GM23338 (cell line): ENCODE results near the gene GALNT7. TPM values are rescaled to one million over a fixed set of nuclear protein-coding genes. Genes with fewer than 3 reads are reported as not detected.

Source experiments
- ATAC-seq: fragments of 200-7000 bp; cut with Tn5 transposase; 3 replicates; pipeline ENCODE4 v1.9.1; 2020
- DNase-seq: peaks from one replicate; pipeline ENCODE4 v3.0.0-alpha.2; 2015; ENCODE audit warnings: low spot score
- H2AFZ ChIP-seq: fragments of 200-600 bp; sonication (generic); 2 replicates; pipeline ENCODE4 v1.8.0; 2016; ENCODE audit warnings: antibody characterized with exemption, mild to moderate bottlenecking, moderate library complexity
- H3F3A ChIP-seq: fragments of 200-600 bp; sonication (generic); replicated peaks from 2 replicates; pipeline ENCODE4 v1.8.0; 2017; ENCODE audit warnings: antibody characterized with exemption, mixed run types, low read depth
- H3K27ac ChIP-seq: fragments of 200-600 bp; sonication (generic); 2 replicates; pipeline ENCODE4 v1.6.1; 2016; ENCODE audit warnings: low read depth
- H3K27me3 ChIP-seq: fragments of 200-600 bp; sonication (generic); 2 replicates; pipeline ENCODE4 v1.8.0; 2016; ENCODE audit warnings: mild to moderate bottlenecking, mixed run types, moderate library complexity; ENCODE audit not compliant: insufficient read depth
- H3K36me3 ChIP-seq: fragments of 200-600 bp; sonication (generic); 2 replicates; pipeline ENCODE4 v1.8.0; 2016; ENCODE audit warnings: mild to moderate bottlenecking; ENCODE audit not compliant: insufficient read depth
- H3K4me1 ChIP-seq: fragments of 200-600 bp; sonication (generic); 2 replicates; pipeline ENCODE4 v1.8.0; 2016; ENCODE audit warnings: mild to moderate bottlenecking, moderate library complexity; ENCODE audit not compliant: insufficient read depth
- H3K4me2 ChIP-seq: fragments of 200-600 bp; sonication (generic); 2 replicates; pipeline ENCODE4 v1.7.1; 2017; ENCODE audit warnings: mixed run types
- H3K4me3 ChIP-seq: fragments of 200-600 bp; sonication (generic); 2 replicates; pipeline ENCODE4 v1.6.1; 2016; ENCODE audit warnings: mixed run types
- H3K79me2 ChIP-seq: fragments of 200-600 bp; sonication (generic); replicated peaks from 2 replicates; pipeline ENCODE4 v1.8.0; 2017; ENCODE audit warnings: mild to moderate bottlenecking; ENCODE audit not compliant: insufficient read depth
- H3K9me2 ChIP-seq: fragments of 200-600 bp; sonication (generic); 2 replicates; pipeline ENCODE4 v1.8.0; 2017; ENCODE audit not compliant: insufficient read depth
- H4K20me1 ChIP-seq: fragments of 200-600 bp; sonication (generic); replicated peaks from 2 replicates; pipeline ENCODE4 v1.8.0; 2017; ENCODE audit warnings: mild to moderate bottlenecking; ENCODE audit not compliant: insufficient read depth
- H3K27ac Mint-ChIP-seq: 2 replicates; pipeline ENCODE4 v1.8.0; 2020; ENCODE audit warnings: inconsistent platforms, mild to moderate bottlenecking, moderate library complexity, mixed read lengths
- H3K27me3 Mint-ChIP-seq: 3 replicates; pipeline ENCODE4 v1.8.0; 2022; ENCODE audit warnings: low read depth, mild to moderate bottlenecking, moderate library complexity, mixed read lengths, inconsistent platforms; ENCODE audit not compliant: insufficient read depth, poor library complexity
- H3K36me3 Mint-ChIP-seq: 3 replicates; pipeline ENCODE4 v1.8.0; 2021; ENCODE audit warnings: low read depth, mild to moderate bottlenecking, inconsistent platforms, moderate library complexity, mixed read lengths
- H3K4me1 Mint-ChIP-seq: 3 replicates; pipeline ENCODE4 v1.8.0; 2020; ENCODE audit warnings: mild to moderate bottlenecking, inconsistent platforms, mixed read lengths
- H3K4me3 Mint-ChIP-seq: 3 replicates; pipeline ENCODE4 v1.8.0; 2021; ENCODE audit warnings: moderate library complexity, mild to moderate bottlenecking, inconsistent platforms, mixed read lengths
- H3K9me3 Mint-ChIP-seq: 3 replicates; pipeline ENCODE4 v1.8.0; 2020; ENCODE audit warnings: moderate library complexity, mild to moderate bottlenecking, inconsistent platforms, mixed read lengths
- CREB1 ChIP-seq: fragments of 250-450 bp; sonication (Bioruptor Pico); IDR thresholded peaks from 2 replicates; pipeline ENCODE4 v1.5.0; 2020; ENCODE audit warnings: low read depth, mild to moderate bottlenecking, moderate library complexity
- CTCF ChIP-seq, 2 experiments: fragments of 200-600 bp in 1 of 2; sonication (generic) in 1 of 2; conservative IDR thresholded peaks; 2 replicates each; pipeline versions ENCODE4 v1.5.1 to v1.6.1; 2016 to 2017; ENCODE audit warnings: antibody characterized with exemption in 2 of 2, low read depth in 2 of 2, mild to moderate bottlenecking in 2 of 2, moderate library complexity in 1 of 2
- ETS1 ChIP-seq: IDR thresholded peaks from 2 replicates; pipeline ENCODE4 v1.6.1; 2016; ENCODE audit warnings: antibody characterized with exemption
- EZH2 ChIP-seq: fragments of 200-600 bp; sonication (generic); IDR thresholded peaks from one replicate; pipeline ENCODE4 v1.8.0; 2017; ENCODE audit warnings: antibody characterized with exemption, mild to moderate bottlenecking, low read depth; ENCODE audit not compliant: unreplicated experiment
- EZH2phosphoT487 ChIP-seq: fragments of 200-600 bp; sonication (generic); IDR thresholded peaks from one replicate; pipeline ENCODE4 v1.8.1; 2018; ENCODE audit warnings: antibody characterized with exemption; ENCODE audit not compliant: unreplicated experiment
- JUNB ChIP-seq: IDR thresholded peaks from one replicate; pipeline ENCODE4 v1.6.1; 2016; ENCODE audit warnings: antibody characterized with exemption; ENCODE audit not compliant: unreplicated experiment
- REST ChIP-seq: IDR thresholded peaks from one replicate; pipeline ENCODE4 v1.6.1; 2018; ENCODE audit warnings: antibody characterized with exemption; ENCODE audit not compliant: unreplicated experiment
- STAT1 ChIP-seq: IDR thresholded peaks from one replicate; pipeline ENCODE4 v1.6.1; 2016; ENCODE audit warnings: antibody characterized with exemption; ENCODE audit not compliant: unreplicated experiment
- ZNF114 ChIP-seq: fragments of 250-450 bp; sonication (Bioruptor Pico); IDR thresholded peaks from 2 replicates; pipeline ENCODE4 v1.5.0; 2020; ENCODE audit warnings: mild to moderate bottlenecking, moderate library complexity
- ZNF462 ChIP-seq: fragments of 250-450 bp; sonication (Bioruptor Pico); IDR thresholded peaks from 2 replicates; pipeline ENCODE4 v1.5.0; 2020; ENCODE audit warnings: mild to moderate bottlenecking, moderate library complexity
- polyA plus RNA-seq: library from polyadenylated mRNA; unstranded; fragments of >200 nt; fragmentation: Nextera tagmentation; extraction: Ambion mirVana; gene quantifications from 2 replicates; pipeline ENCODE4 v1.2.1, GENCODE V29; 2016
- total RNA-seq: library from RNA; depleted of rRNA; stranded (reverse); fragments of >200 nt; shearing (Covaris generic); gene quantifications from 2 replicates; pipeline ENCODE4 v1.2.3, GENCODE V29; 2014

GALNT7 gene
- total and polyA plus RNA-seq, 2 experiments from 2014 or later: 31.8 to 72.2 TPM

GRCh38 chr4:173347467-173347866, 178.9 kb downstream of the GALNT7 start:
- no peak overlapping the region for H3K4me2 ChIP-seq
- H3K9me2 ChIP-seq: no peaks in the 10 kb centered on the region
- ATAC-seq (no peak), DNase-seq (no peak)
- Mint-ChIP-seq H3K9me3 (no peaks in the 10 kb centered on the region), H3K4me1 (peaks cover 32% of the 10 kb centered on the region), H3K27me3 (no peaks in the 10 kb centered on the region), H3K36me3 (no peaks in the 10 kb centered on the region), H3K4me3 (no peak overlapping the region), H3K27ac (no peak overlapping the region)
- H2AFZ ChIP-seq: no peak overlapping the region
- H3K4me1 ChIP-seq: peaks cover 28% of the 10 kb centered on the region
- H3F3A ChIP-seq: no peaks in the 10 kb centered on the region
- no peaks in the 10 kb centered on the region; the same call in 1 of the 2 replicates for H4K20me1 ChIP-seq
- H3K27ac ChIP-seq: no peak overlapping the region
- no peaks in the 10 kb centered on the region for H3K27me3 ChIP-seq
- no peak overlapping the region for H3K4me3 ChIP-seq
- no peak for TF ChIP-seq STAT1
- no peak for TF ChIP-seq CREB1 (CRISPR knock-in tag)
- no peak for TF ChIP-seq ZNF114 (CRISPR knock-in tag)
- TF ChIP-seq EZH2phosphoT487: no peak
- no peak for TF ChIP-seq ETS1
- TF ChIP-seq REST: no peak
- no peak for TF ChIP-seq EZH2
- TF ChIP-seq JUNB: no peak
- no peak for TF ChIP-seq CTCF (conservative IDR thresholded peaks at IDR 0.05; ENCODE audit: low read depth in 2 of 2)
- no peak for TF ChIP-seq ZNF462
- H3K36me3 ChIP-seq: no peaks in the 10 kb centered on the region
- no peaks in the 10 kb centered on the region for H3K79me2 ChIP-seq
